Smooth muscle cell (in vitro differentiated cells): ENCODE data around the gene NCOA1. TPM values are rescaled to one million over a fixed set of nuclear protein-coding genes. Genes with fewer than 3 reads are reported as not detected.

ENCODE experiments used
- DNase-seq: peaks from one replicate; lab custom pipeline; 2025; ENCODE audit not compliant: unreplicated experiment; lab: John Stamatoyannopoulos, UW
- H2AFZ ChIP-seq: fragments of 200-600 bp; sonication (generic); 2 replicates; pipeline ENCODE4 v1.6.0; 2016; ENCODE audit warnings: antibody characterized with exemption, low read depth, mild to moderate bottlenecking
- H3F3A ChIP-seq: fragments of 200-600 bp; sonication (generic); 2 replicates; pipeline ENCODE4 v1.6.0; 2017; ENCODE audit warnings: antibody characterized with exemption, low read depth
- H3K27ac ChIP-seq: fragments of 200-600 bp; sonication (generic); 2 replicates; pipeline ENCODE4 v1.5.1; 2016; ENCODE audit warnings: low read depth, mild to moderate bottlenecking
- H3K27me3 ChIP-seq: fragments of 200-600 bp; sonication (generic); 2 replicates; pipeline ENCODE4 v1.6.1; 2016; ENCODE audit warnings: low read depth, mild to moderate bottlenecking
- H3K36me3 ChIP-seq: fragments of 200-600 bp; sonication (generic); 2 replicates; pipeline ENCODE4 v1.5.1; 2016; ENCODE audit warnings: low read depth
- H3K4me1 ChIP-seq: fragments of 200-600 bp; sonication (generic); 2 replicates; pipeline ENCODE4 v1.5.1; 2016; ENCODE audit warnings: low read depth
- H3K4me2 ChIP-seq: fragments of 200-600 bp; sonication (generic); 2 replicates; pipeline ENCODE4 v1.6.0; 2016; ENCODE audit warnings: mild to moderate bottlenecking
- H3K4me3 ChIP-seq: fragments of 200-600 bp; sonication (generic); 2 replicates; pipeline ENCODE4 v1.5.1; 2016; ENCODE audit warnings: mild to moderate bottlenecking
- H3K79me2 ChIP-seq: fragments of 200-600 bp; sonication (generic); 2 replicates; pipeline ENCODE4 v1.6.0; 2016; ENCODE audit warnings: low read depth, mild to moderate bottlenecking
- H3K9ac ChIP-seq: fragments of 200-600 bp; sonication (generic); 2 replicates; pipeline ENCODE4 v1.6.0; 2016; ENCODE audit warnings: low read depth
- H3K9me3 ChIP-seq: fragments of 200-600 bp; sonication (generic); replicated peaks from 2 replicates; pipeline ENCODE4 v1.5.1; 2016; ENCODE audit warnings: low read depth
- H4K20me1 ChIP-seq: fragments of 200-600 bp; sonication (generic); 2 replicates; pipeline ENCODE4 v1.6.0; 2016; ENCODE audit warnings: low read depth
- WGBS: methylation state at CpG from one replicate; pipeline ENCODE4 v1.1.7; 2016; ENCODE audit warnings: low lambda C conversion rate; 5-methylcytosine and 5-hydroxymethylcytosine counted together
- polyA plus RNA-seq: library from polyadenylated mRNA; unstranded; fragments of >200 nt; fragmentation: Nextera tagmentation; extraction: Ambion mirVana; gene quantifications from 2 replicates; pipeline ENCODE4 v1.2.1, GENCODE V29; 2016
- total RNA-seq: library from RNA; depleted of rRNA; stranded (reverse); fragments of >200 nt; gene quantifications from 2 replicates; pipeline ENCODE4 v1.2.3, GENCODE V29; 2014
- TF ChIP-seq, protein P1 (sequence below): fragments of 200-600 bp; sonication (generic); IDR thresholded peaks from 2 replicates; pipeline ENCODE4 v1.5.1; 2017; ENCODE audit warnings: borderline replicate concordance, mild to moderate bottlenecking, antibody characterized with exemption; ENCODE audit not compliant: insufficient read depth, poor library complexity, severe bottlenecking

The NCOA1 gene
- total and polyA plus RNA-seq, 2 experiments from 2014 or later = 8.5 to 21.0 TPM

DNA sequence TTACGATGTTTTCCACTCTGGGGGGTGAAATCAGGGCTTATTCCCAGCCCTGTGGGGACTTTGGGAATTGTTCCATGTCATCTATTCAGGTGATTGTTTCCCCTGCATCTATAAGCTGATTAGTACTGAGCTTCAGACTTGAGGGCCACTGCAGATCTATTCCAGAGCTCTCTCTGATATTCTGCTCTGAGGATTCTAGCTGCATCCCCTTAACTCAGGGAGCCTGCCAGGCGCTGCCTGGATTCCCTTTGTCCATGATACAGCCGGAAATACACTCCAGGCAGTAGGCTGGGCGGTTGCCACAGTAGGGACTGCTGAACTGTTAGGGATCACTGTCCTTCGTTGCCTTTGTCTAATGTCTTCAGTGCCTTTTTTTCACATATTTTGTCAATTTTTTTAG is 270.8 kb downstream of the NCOA1 start:
- Histone ChIP-seq H3K9me3 (no peaks in the 10 kb centered on the region), H3K9ac (no peak overlapping the region), H3F3A (no peaks in the 10 kb centered on the region), H3K27me3 (no peaks in the 10 kb centered on the region), H4K20me1 (no peaks in the 10 kb centered on the region), H3K27ac (no peak overlapping the region), H3K4me2 (no peak overlapping the region), H3K4me3 (no peak overlapping the region), H3K36me3 (peaks cover 13% of the 10 kb centered on the region), H3K79me2 (no peaks in the 10 kb centered on the region), H2AFZ (no peak overlapping the region), H3K4me1 (peaks cover 5% of the 10 kb centered on the region)
- DNase-seq = no peak
- TF ChIP-seq, protein P1, sequence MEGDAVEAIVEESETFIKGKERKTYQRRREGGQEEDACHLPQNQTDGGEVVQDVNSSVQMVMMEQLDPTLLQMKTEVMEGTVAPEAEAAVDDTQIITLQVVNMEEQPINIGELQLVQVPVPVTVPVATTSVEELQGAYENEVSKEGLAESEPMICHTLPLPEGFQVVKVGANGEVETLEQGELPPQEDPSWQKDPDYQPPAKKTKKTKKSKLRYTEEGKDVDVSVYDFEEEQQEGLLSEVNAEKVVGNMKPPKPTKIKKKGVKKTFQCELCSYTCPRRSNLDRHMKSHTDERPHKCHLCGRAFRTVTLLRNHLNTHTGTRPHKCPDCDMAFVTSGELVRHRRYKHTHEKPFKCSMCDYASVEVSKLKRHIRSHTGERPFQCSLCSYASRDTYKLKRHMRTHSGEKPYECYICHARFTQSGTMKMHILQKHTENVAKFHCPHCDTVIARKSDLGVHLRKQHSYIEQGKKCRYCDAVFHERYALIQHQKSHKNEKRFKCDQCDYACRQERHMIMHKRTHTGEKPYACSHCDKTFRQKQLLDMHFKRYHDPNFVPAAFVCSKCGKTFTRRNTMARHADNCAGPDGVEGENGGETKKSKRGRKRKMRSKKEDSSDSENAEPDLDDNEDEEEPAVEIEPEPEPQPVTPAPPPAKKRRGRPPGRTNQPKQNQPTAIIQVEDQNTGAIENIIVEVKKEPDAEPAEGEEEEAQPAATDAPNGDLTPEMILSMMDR = no peak
- 87% methylated on average over 5 of the region's 5 CpGs for WGBS

DNA sequence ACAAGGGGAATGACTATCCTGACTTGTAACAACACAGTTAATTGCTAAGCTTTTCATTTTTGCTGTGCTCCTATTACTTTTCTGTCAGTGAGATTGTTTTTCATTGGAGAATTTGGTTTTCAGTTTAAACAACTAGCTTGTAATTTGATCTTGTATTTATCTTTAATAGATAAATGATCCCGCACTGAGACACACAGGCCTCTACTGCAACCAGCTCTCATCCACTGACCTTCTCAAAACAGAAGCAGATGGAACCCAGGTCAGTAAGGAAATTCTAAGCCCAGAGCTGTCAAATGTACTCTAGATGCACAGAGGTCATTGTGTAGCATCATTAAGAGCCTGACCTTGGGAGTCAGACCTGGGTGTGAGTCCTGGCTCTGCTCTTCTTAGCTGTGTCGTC is 271.5 kb downstream of the NCOA1 start:
- H3K4me1 ChIP-seq = peaks cover 5% of the 10 kb centered on the region
- no peaks in the 10 kb centered on the region for H4K20me1 ChIP-seq
- no peak overlapping the region for H3K9ac ChIP-seq
- H3K27ac ChIP-seq = no peak overlapping the region
- no peak overlapping the region for H3K4me2 ChIP-seq
- no peaks in the 10 kb centered on the region for H3K9me3 ChIP-seq
- DNase-seq = no peak
- no peak overlapping the region for H2AFZ ChIP-seq
- H3K27me3 ChIP-seq = no peaks in the 10 kb centered on the region
- WGBS = 69% methylated on average over 2 of the region's 2 CpGs
- no peak overlapping the region for H3K4me3 ChIP-seq
- no peaks in the 10 kb centered on the region for H3K79me2 ChIP-seq
- H3F3A ChIP-seq = no peaks in the 10 kb centered on the region
- TF ChIP-seq, protein P1 = no peak
- peaks cover 13% of the 10 kb centered on the region for H3K36me3 ChIP-seq

DNA sequence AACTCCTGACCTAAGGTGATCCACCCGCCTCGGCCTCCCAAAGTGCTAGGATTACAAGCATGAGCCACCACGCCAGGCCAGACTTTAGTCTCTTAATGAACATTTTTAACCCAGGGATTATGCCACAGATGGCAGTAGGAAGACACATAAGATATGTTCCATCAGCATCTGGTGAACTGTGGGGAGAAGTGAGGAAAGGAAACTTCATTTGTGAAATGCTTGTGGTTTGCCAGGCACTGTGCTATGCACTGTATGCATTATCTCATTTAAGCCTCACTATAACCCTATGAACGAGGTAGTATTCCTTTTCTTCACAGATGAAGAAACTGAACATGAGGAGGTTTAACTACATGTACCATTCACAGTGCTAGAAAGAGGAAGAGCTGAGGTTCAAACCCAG is 272.8 kb downstream of the NCOA1 start:
- Histone ChIP-seq H3K9ac (no peak overlapping the region), H3K79me2 (no peaks in the 10 kb centered on the region), H2AFZ (no peak overlapping the region), H3K4me3 (no peak overlapping the region), H3F3A (no peaks in the 10 kb centered on the region), H3K36me3 (peaks cover 11% of the 10 kb centered on the region), H3K27ac (no peak overlapping the region), H3K4me2 (no peak overlapping the region), H3K9me3 (no peaks in the 10 kb centered on the region), H4K20me1 (no peaks in the 10 kb centered on the region), H3K4me1 (peaks cover 5% of the 10 kb centered on the region), H3K27me3 (no peaks in the 10 kb centered on the region)
- TF ChIP-seq, protein P1 = no peak
- no peak for DNase-seq
- 84% methylated on average over 4 of the region's 4 CpGs for WGBS

GRCh38 chr2:24766609-24767008 is 275.6 kb downstream of the NCOA1 start:
- peaks cover 5% of the 10 kb centered on the region for H3K4me1 ChIP-seq
- H3F3A ChIP-seq = no peaks in the 10 kb centered on the region
- H3K27ac ChIP-seq = no peak overlapping the region
- no peak for DNase-seq
- WGBS = 70% methylated on average over 6 of the region's 6 CpGs
- H3K4me3 ChIP-seq = no peak overlapping the region
- no peak overlapping the region for H2AFZ ChIP-seq
- H3K79me2 ChIP-seq = no peaks in the 10 kb centered on the region
- TF ChIP-seq, protein P1 = no peak
- H3K27me3 ChIP-seq = no peaks in the 10 kb centered on the region
- H4K20me1 ChIP-seq = no peaks in the 10 kb centered on the region
- H3K9ac ChIP-seq = no peak overlapping the region
- H3K4me2 ChIP-seq = no peak overlapping the region
- H3K9me3 ChIP-seq = no peaks in the 10 kb centered on the region
- peaks cover 7% of the 10 kb centered on the region for H3K36me3 ChIP-seq
